Testis (tissue), 3 donors: ENCODE data around the gene GPD2. TPM values are rescaled to one million over a fixed set of nuclear protein-coding genes. Genes with fewer than 3 reads are reported as not detected.

Experiments used
- DNase-seq: peaks from one replicate; pipeline ENCODE4 v3.0.0-alpha.2; 2019
- H3K27ac ChIP-seq, 2 donors: fragments of 200-600 bp; sonication (generic); one replicate each; pipeline ENCODE4 v1.5.1; 2019
- H3K27me3 ChIP-seq: fragments of 200-600 bp; sonication (generic); one replicate; pipeline ENCODE4 v1.5.1; 2019
- H3K36me3 ChIP-seq: fragments of 200-600 bp; sonication (generic); one replicate; pipeline ENCODE4 v1.5.1; 2017; ENCODE audit warnings: low read depth; ENCODE audit errors: missing control alignments
- H3K4me1 ChIP-seq: fragments of 200-600 bp; sonication (generic); one replicate; pipeline ENCODE4 v1.5.1; 2019
- H3K4me3 ChIP-seq, 2 donors: fragments of 200-600 bp; sonication (generic); one replicate each; pipeline ENCODE4 v1.5.1; 2017 to 2019
- H3K9me3 ChIP-seq: fragments of 200-600 bp; sonication (generic); one replicate; pipeline ENCODE4 v1.5.1; 2017
- POLR2A ChIP-seq: fragments of 450-650 bp; IDR thresholded peaks from one replicate; pipeline ENCODE4 v1.6.1; 2017; ENCODE audit warnings: antibody characterized with exemption, mild to moderate bottlenecking, moderate library complexity
- WGBS, 2 donors: methylation state at CpG; one replicate each; pipeline ENCODE4 v1.1.5; 2018; 5-methylcytosine and 5-hydroxymethylcytosine counted together
- intact Hi-C: fragments of 100-400 bp; cut with DNase I; formaldehyde crosslinking; loops from one replicate; pipeline ENCODE4 v1.15.1; 2023; ENCODE audit warnings: low total_unique reads
- polyA plus RNA-seq: library from polyadenylated mRNA; stranded (reverse); fragments of 350-450 nt; fragmentation: Illumina TruSeq; extraction: RNeasy Lipid Tissue Mini Kit (QIAGEN cat#74804); gene quantifications from one replicate; pipeline ENCODE4 v1.2.3, GENCODE V29; 2014; ENCODE audit warnings: low read depth, low replicate concordance; ENCODE audit not compliant: insufficient read depth
- total RNA-seq, 2 donors: library from RNA; depleted of rRNA; stranded (reverse); fragments of >200 nt; gene quantifications; one replicate each; pipeline ENCODE4 v1.2.3, GENCODE V29; 2016
- TF ChIP-seq, protein P1 (sequence below), 3 experiments: fragments of 450-650 bp in 2 of 3; fragments of 200-600 bp in 1 of 3; sonication (generic) in 1 of 3; IDR thresholded peaks; one replicate each; pipeline ENCODE4 v1.5.1; 2016 to 2019; ENCODE audit warnings: antibody characterized with exemption in 3 of 3, mild to moderate bottlenecking in 2 of 3, moderate library complexity in 1 of 3

GPD2 gene
- total and polyA plus RNA-seq, 3 donors from 2014 or later, result 24.2 to 33.4 (median 25.8) TPM

DNA sequence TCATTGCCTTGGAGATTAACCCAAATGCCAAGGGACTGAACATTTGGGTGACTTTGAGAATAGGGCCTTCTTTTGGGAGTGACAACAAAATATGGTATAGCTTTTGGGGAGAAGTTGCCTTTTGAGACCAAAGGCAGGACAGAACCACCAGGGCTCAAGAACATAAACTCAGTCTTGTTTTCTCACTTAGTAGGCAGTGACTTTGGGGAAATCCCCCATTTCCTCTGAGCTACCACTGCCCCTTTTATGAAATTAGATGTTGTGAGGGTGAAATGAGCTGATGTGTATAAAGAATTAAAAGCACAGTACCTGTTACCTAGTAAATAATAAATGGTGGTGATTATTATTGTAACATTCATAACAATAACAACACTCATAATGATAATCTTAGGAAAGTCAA is 36.5 kb downstream of the GPD2 start:
- intact Hi-C loops, result no loop called here
- DNase-seq, result no peak
- Histone ChIP-seq H3K9me3 (no peaks in the 10 kb centered on the region), H3K27me3 (no peaks in the 10 kb centered on the region), H3K27ac (no peak overlapping the region), H3K4me1 (peaks cover 12% of the 10 kb centered on the region), H3K36me3 (no peaks in the 10 kb centered on the region), H3K4me3 (no peak overlapping the region)
- no peak for TF ChIP-seq POLR2A
- TF ChIP-seq, protein P1, sequence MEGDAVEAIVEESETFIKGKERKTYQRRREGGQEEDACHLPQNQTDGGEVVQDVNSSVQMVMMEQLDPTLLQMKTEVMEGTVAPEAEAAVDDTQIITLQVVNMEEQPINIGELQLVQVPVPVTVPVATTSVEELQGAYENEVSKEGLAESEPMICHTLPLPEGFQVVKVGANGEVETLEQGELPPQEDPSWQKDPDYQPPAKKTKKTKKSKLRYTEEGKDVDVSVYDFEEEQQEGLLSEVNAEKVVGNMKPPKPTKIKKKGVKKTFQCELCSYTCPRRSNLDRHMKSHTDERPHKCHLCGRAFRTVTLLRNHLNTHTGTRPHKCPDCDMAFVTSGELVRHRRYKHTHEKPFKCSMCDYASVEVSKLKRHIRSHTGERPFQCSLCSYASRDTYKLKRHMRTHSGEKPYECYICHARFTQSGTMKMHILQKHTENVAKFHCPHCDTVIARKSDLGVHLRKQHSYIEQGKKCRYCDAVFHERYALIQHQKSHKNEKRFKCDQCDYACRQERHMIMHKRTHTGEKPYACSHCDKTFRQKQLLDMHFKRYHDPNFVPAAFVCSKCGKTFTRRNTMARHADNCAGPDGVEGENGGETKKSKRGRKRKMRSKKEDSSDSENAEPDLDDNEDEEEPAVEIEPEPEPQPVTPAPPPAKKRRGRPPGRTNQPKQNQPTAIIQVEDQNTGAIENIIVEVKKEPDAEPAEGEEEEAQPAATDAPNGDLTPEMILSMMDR (IDR thresholded peaks at IDR 0.05), result no peak

DNA sequence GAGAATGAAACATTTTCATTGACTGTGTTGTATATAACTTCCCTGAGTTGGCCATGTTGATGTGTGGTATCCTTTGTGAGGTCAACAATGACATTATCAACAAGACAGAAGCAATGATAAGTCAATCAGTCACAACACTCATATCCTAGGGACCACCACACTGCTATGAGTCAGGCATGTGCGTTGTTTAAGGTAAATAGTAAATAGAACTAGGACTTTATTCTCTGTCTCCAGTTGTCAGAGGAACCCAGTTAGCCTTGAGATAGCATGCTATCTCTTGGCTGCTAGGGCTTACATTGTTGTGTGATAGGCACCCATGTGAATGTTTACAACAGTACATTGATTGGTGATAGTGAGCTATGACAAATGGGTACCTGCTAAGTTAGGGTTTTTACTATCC is 37.3 kb downstream of the GPD2 start:
- no peak for DNase-seq
- no peak overlapping the region for H3K27ac ChIP-seq
- H3K36me3 ChIP-seq, result no peaks in the 10 kb centered on the region
- peaks cover 9% of the 10 kb centered on the region for H3K4me1 ChIP-seq
- TF ChIP-seq, protein P1 (IDR thresholded peaks at IDR 0.05), result no peak
- TF ChIP-seq POLR2A, result no peak
- no peaks in the 10 kb centered on the region for H3K9me3 ChIP-seq
- no peaks in the 10 kb centered on the region for H3K27me3 ChIP-seq
- intact Hi-C loops, result no loop called here
- WGBS, 2 donors, result 91 to 92% methylated on average over 1 of the region's 1 CpG
- H3K4me3 ChIP-seq, result no peak overlapping the region

DNA sequence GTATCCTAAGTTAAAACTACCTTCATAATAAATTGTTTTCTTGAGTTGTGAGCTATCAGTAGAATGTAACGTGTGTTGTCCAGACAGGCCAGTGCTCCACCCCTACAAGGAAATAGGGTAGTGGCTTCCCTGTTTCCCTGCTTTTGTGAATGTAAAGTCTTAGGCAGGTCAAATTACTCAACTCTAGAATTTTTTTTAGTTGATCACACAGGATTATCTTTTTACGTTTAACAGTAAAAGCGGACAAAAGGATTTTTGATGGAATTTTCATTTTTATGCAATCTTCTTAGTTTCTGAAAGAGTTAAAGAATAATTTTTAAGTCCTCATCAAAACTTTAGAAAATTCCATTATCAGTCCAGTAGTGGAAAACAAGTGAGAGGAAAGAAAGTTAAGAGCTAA is 38.2 kb downstream of the GPD2 start:
- H3K9me3 ChIP-seq, result no peaks in the 10 kb centered on the region
- 80 to 95% methylated on average over 3 of the region's 3 CpGs for WGBS, 2 donors
- no peak for DNase-seq
- H3K36me3 ChIP-seq, result no peaks in the 10 kb centered on the region
- H3K27ac ChIP-seq, result no peak overlapping the region
- peaks cover 9% of the 10 kb centered on the region for H3K4me1 ChIP-seq
- intact Hi-C loops, result no loop called here
- H3K27me3 ChIP-seq, result no peaks in the 10 kb centered on the region
- no peak for TF ChIP-seq POLR2A
- TF ChIP-seq, protein P1 (IDR thresholded peaks at IDR 0.05), result no peak
- H3K4me3 ChIP-seq, result no peak overlapping the region

DNA sequence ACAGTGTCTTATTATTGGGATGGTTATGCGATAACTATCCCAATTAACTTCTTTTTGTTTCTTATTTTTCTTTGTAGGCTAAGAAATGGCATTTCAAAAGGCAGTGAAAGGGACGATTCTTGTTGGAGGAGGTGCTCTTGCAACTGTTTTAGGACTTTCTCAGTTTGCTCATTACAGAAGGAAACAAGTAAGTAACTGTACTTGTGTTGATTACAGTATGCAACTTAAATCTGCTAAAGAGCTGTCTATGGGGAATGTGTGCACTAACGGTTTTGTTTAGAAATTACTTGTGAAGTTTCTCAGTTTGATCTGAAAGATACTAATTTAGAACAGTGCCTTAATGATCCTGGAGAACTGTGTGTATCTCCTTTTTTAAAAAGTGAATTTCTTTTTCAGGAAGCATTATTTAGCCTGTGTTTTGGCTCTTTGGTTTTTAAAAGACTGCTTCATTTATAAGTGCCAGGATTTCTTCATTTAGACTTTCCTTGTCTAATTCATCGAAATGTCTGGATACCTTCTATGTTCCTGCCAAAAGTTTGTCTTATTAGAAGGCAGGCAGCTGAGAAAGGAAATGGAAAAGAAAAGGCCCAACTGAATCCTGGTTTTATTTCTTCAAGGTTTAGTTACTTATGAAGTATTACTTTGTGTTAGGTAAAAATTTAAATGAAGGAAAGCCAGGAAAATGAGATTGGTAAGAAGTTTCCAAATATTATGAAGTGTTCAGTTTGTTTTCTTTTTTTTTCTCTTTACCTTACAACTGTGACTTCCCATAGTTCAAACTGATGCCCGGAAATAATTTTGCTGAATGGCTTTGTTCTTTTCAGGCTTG is 40.1 kb downstream of the GPD2 start:
- 53 to 64% methylated on average over 5 of the region's 5 CpGs for WGBS, 2 donors
- peaks cover 9% of the 10 kb centered on the region for H3K4me1 ChIP-seq
- H3K4me3 ChIP-seq, result no peak overlapping the region
- no peaks in the 10 kb centered on the region for H3K9me3 ChIP-seq
- TF ChIP-seq POLR2A, result no peak
- TF ChIP-seq, protein P1 (IDR thresholded peaks at IDR 0.05), result no peak
- H3K27me3 ChIP-seq, result no peaks in the 10 kb centered on the region
- intact Hi-C loops, result no loop called here
- peak overlapping the region in 1 of 2 donors; percentile 55 for H3K27ac ChIP-seq
- no peak for DNase-seq
- H3K36me3 ChIP-seq, result no peaks in the 10 kb centered on the region

DNA sequence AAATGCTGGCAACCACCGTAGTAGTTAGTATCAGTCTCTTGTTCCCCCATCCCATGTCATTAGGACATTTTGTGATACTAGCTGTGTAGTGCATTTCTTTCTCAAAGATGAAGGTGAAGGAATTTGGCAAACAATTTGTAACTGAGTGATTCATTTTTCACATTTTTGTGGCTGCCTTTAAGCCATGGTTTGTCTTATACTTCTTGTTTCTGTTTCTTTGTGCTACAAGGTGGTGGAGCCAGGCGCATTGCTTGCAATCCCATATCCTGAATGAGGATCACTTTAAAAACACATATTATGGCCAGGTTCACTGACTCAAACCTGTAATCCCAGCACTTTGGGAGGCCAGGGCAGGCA is 40.6 kb downstream of the GPD2 start:
- TF ChIP-seq, protein P1 (IDR thresholded peaks at IDR 0.05), result no peak
- TF ChIP-seq POLR2A, result no peak
- WGBS, 2 donors, result 51 to 57% methylated on average over 2 of the region's 2 CpGs
- Histone ChIP-seq H3K27ac (peak overlapping the region in 1 of 2 donors; percentile 55), H3K27me3 (no peaks in the 10 kb centered on the region), H3K4me1 (peaks cover 9% of the 10 kb centered on the region), H3K36me3 (no peaks in the 10 kb centered on the region), H3K9me3 (no peaks in the 10 kb centered on the region), H3K4me3 (no peak overlapping the region)
- intact Hi-C loops, result no loop called here
- no peak for DNase-seq
